Measurements from ENCODE around the gene DAZAP1.

Gene DAZAP1

GRCh38 chr19:1469255-1470054 is 62.1 kb downstream of the DAZAP1 start:
- ATAC-seq, result no peak
- TF ChIP-seq TCF4 (CRISPR knock-in tag; IDR thresholded peaks at IDR 0.05; ENCODE audit: borderline replicate concordance) (no peak), SNAI2 (CRISPR knock-in tag; IDR thresholded peaks at IDR 0.05) (no peak), BACH2 (CRISPR knock-in tag; IDR thresholded peaks at IDR 0.05; ENCODE audit: borderline replicate concordance) (no peak), PPARA (CRISPR knock-in tag; IDR thresholded peaks at IDR 0.05; ENCODE audit: borderline replicate concordance) (no peak), ZNF8 (CRISPR knock-in tag; IDR thresholded peaks at IDR 0.05) (no peak), ZFP30 (CRISPR knock-in tag; IDR thresholded peaks at IDR 0.05) (no peak), CREB5 (CRISPR knock-in tag; IDR thresholded peaks at IDR 0.05; ENCODE audit: low read depth) (no peak), TOX (CRISPR knock-in tag; IDR thresholded peaks at IDR 0.05; ENCODE audit: borderline replicate concordance) (no peak), RARB (CRISPR knock-in tag; IDR thresholded peaks at IDR 0.05) (no peak), CSDC2 (CRISPR knock-in tag; IDR thresholded peaks at IDR 0.05) (no peak), ARNTL (CRISPR knock-in tag; IDR thresholded peaks at IDR 0.05; ENCODE audit: borderline replicate concordance, low read depth) (no peak), OSR1 (CRISPR knock-in tag; IDR thresholded peaks at IDR 0.05) (no peak)

GRCh38 chr19:1470055-1470304 is 62.6 kb downstream of the DAZAP1 start:
- TF ChIP-seq TOX (CRISPR knock-in tag; IDR thresholded peaks at IDR 0.05; ENCODE audit: borderline replicate concordance) (no peak), CSDC2 (CRISPR knock-in tag; IDR thresholded peaks at IDR 0.05) (no peak), ZFP3 (CRISPR knock-in tag; IDR thresholded peaks at IDR 0.05) (no peak), CREB5 (CRISPR knock-in tag; IDR thresholded peaks at IDR 0.05; ENCODE audit: low read depth) (no peak), ZNF565 (CRISPR knock-in tag; conservative IDR thresholded peaks at IDR 0.05; ENCODE audit: low read depth) (no peak), OSR1 (CRISPR knock-in tag; IDR thresholded peaks at IDR 0.05) (no peak), ZC3H10 (CRISPR knock-in tag; IDR thresholded peaks at IDR 0.05) (no peak), SNAI2 (CRISPR knock-in tag; IDR thresholded peaks at IDR 0.05) (no peak), ZNF70 (CRISPR knock-in tag; IDR thresholded peaks at IDR 0.05) (no peak), ZNF8 (CRISPR knock-in tag; IDR thresholded peaks at IDR 0.05) (no peak), RARB (CRISPR knock-in tag; IDR thresholded peaks at IDR 0.05) (no peak), PPARA (CRISPR knock-in tag; IDR thresholded peaks at IDR 0.05; ENCODE audit: borderline replicate concordance) (no peak), BACH2 (CRISPR knock-in tag; IDR thresholded peaks at IDR 0.05; ENCODE audit: borderline replicate concordance) (no peak)
- ATAC-seq, result no peak

- no peak for ATAC-seq
- TF ChIP-seq TCF4 (CRISPR knock-in tag; IDR thresholded peaks at IDR 0.05; ENCODE audit: borderline replicate concordance), result no peak
These were observed 63.1 kb downstream of the DAZAP1 start for GRCh38 chr19:1470305-1471009.

- TF ChIP-seq BACH2 (CRISPR knock-in tag; IDR thresholded peaks at IDR 0.05; ENCODE audit: borderline replicate concordance) (no peak), PPARA (CRISPR knock-in tag; IDR thresholded peaks at IDR 0.05; ENCODE audit: borderline replicate concordance) (no peak), POU6F1 (CRISPR knock-in tag; IDR thresholded peaks at IDR 0.05; ENCODE audit: borderline replicate concordance, low read depth) (no peak), CREB5 (CRISPR knock-in tag; IDR thresholded peaks at IDR 0.05; ENCODE audit: low read depth) (no peak)
- ATAC-seq, result no peak
These were observed 63.7 kb downstream of the DAZAP1 start for GRCh38 chr19:1471010-1471514.

GRCh38 chr19:1471515-1472160 is 64.3 kb downstream of the DAZAP1 start:
- no peak for ATAC-seq
- TF ChIP-seq RARB (CRISPR knock-in tag; IDR thresholded peaks at IDR 0.05), result no peak
- no peak for TF ChIP-seq TOX (CRISPR knock-in tag; IDR thresholded peaks at IDR 0.05; ENCODE audit: borderline replicate concordance)
- TF ChIP-seq PATZ1 (CRISPR knock-in tag; IDR thresholded peaks at IDR 0.05; ENCODE audit: borderline replicate concordance), result no peak
- no peak for TF ChIP-seq CSRNP3 (CRISPR knock-in tag; IDR thresholded peaks at IDR 0.05)
- TF ChIP-seq ZFP30 (CRISPR knock-in tag; IDR thresholded peaks at IDR 0.05), result no peak
- TF ChIP-seq GLIS3 (CRISPR knock-in tag; IDR thresholded peaks at IDR 0.05), result no peak
- no peak for TF ChIP-seq TCF4 (CRISPR knock-in tag; IDR thresholded peaks at IDR 0.05; ENCODE audit: borderline replicate concordance)
- no peak for TF ChIP-seq ESRRG (CRISPR knock-in tag; IDR thresholded peaks at IDR 0.05)
